Measurements from ENCODE around the gene SLC35F6.

- no peak; a peak in 2 of 5 replicates for TF ChIP-seq EP300 (IDR thresholded peaks at IDR 0.05)
- peak; percentile 20; the same call in 1 of the 3 replicates for TF ChIP-seq SMC3 (IDR thresholded peaks at IDR 0.05)
- no peak for TF ChIP-seq POLR2A (IDR thresholded peaks at IDR 0.05; ENCODE audit: low read length)
- TF ChIP-seq POLR2AphosphoS2 (conservative IDR thresholded peaks at IDR 0.05; ENCODE audit: low read length), result no peak
- 0 out of 3 replicates have a peak, but pooled peaks have one; percentile 11 for TF ChIP-seq CTCF (IDR thresholded peaks at IDR 0.05)
- TF ChIP-seq BHLHE40 (IDR thresholded peaks at IDR 0.05; ENCODE audit: low read depth, low read length), result no peak
- no peak for TF ChIP-seq MAFK (IDR thresholded peaks at IDR 0.05; ENCODE audit: partially characterized antibody)
Measured at GRCh38 chr2:26735097-26735496, 29.0 kb upstream of the SLC35F6 start.
